DOHH2 (cell line): ENCODE data around the gene EZH1.

ENCODE experiments used
- EZH2phosphoT487 ChIP-seq: fragments of 200-600 bp; sonication (generic); IDR thresholded peaks from 2 replicates; pipeline ENCODE4 v1.6.1; 2017; ENCODE audit warnings: borderline replicate concordance, mild to moderate bottlenecking, antibody characterized with exemption, low read length, moderate library complexity, mixed read lengths
- TF ChIP-seq, protein P1 (sequence below): fragments of 200-600 bp; sonication (generic); IDR thresholded peaks from one replicate; pipeline ENCODE4 v1.5.1; 2014; ENCODE audit warnings: antibody characterized with exemption, mild to moderate bottlenecking, low read depth, low read length; ENCODE audit not compliant: poor library complexity, severe bottlenecking

DNA sequence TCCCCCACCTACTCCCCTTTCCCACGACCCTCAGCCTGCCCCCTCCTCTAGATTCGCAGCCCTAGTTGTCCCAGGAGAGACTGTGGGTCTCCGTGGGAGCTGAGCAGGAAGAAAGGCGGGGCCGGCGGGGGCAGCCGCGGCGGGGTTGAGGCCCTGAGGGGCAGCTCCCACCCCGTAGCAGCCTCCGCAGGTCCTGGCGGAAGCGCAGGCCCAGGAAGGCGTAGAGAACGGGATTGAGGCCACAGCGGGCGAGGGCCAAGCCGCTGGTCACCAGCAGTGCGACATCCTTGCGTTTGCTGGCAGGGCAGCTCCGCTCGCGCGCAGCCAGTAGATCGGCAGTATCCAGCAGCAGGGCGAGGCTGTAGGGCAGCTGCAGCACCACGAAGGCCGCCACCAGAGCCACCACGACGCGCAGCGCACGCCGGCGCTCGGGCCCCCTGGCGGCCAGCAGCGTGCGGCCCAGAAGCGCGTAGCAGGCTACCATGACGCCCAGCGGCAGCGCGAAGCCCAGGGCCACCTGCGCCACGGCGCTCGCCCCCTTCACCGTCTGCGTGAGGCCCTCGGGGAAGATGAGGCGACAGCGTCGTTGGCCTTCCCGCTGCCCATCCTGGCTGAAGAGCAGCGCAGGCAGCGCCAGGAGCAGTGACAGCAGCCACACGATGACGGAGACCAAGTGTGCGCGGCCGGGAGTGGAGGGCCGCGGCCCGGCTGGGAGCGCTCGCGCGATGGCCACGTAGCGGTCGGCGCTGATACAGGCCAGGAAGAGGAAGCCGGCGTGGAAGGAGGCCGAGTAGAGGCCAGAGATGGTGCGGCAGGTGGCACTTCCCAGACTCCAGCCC, 65.1 kb downstream of the EZH1 start:
- TF ChIP-seq, protein P1, sequence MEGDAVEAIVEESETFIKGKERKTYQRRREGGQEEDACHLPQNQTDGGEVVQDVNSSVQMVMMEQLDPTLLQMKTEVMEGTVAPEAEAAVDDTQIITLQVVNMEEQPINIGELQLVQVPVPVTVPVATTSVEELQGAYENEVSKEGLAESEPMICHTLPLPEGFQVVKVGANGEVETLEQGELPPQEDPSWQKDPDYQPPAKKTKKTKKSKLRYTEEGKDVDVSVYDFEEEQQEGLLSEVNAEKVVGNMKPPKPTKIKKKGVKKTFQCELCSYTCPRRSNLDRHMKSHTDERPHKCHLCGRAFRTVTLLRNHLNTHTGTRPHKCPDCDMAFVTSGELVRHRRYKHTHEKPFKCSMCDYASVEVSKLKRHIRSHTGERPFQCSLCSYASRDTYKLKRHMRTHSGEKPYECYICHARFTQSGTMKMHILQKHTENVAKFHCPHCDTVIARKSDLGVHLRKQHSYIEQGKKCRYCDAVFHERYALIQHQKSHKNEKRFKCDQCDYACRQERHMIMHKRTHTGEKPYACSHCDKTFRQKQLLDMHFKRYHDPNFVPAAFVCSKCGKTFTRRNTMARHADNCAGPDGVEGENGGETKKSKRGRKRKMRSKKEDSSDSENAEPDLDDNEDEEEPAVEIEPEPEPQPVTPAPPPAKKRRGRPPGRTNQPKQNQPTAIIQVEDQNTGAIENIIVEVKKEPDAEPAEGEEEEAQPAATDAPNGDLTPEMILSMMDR, result peak; percentile 85
- TF ChIP-seq EZH2phosphoT487, result no peak
